ACHN (cell line): ENCODE measurements around the gene CHST8.
"Not testable (repeated sequence)": the region's sequence is repeated elsewhere in the genome, so short reads cannot be mapped to it uniquely, and the experiment has no call there.

ENCODE experiments used
- DNase-seq: peaks from one replicate; pipeline ENCODE4 v3.0.0-alpha.2; 2015
- in situ Hi-C: cut with HindIII; loops from 2 replicates; pipeline ENCODE4 v1.10.0; 2017; ENCODE audit warnings: low sequenced_read_pairs, low pct_ligation_motif_present, low pct_unique_long_range_greater_than_20kb

The CHST8 gene

GRCh38 chr19:33634361-33635091 is 12.8 kb downstream of the CHST8 start:
- in situ Hi-C loops: no loop called here
- no peak for DNase-seq

GRCh38 chr19:33638167-33639034 is 16.6 kb downstream of the CHST8 start:
- in situ Hi-C loops: no loop called here
- no peak for DNase-seq

DNA sequence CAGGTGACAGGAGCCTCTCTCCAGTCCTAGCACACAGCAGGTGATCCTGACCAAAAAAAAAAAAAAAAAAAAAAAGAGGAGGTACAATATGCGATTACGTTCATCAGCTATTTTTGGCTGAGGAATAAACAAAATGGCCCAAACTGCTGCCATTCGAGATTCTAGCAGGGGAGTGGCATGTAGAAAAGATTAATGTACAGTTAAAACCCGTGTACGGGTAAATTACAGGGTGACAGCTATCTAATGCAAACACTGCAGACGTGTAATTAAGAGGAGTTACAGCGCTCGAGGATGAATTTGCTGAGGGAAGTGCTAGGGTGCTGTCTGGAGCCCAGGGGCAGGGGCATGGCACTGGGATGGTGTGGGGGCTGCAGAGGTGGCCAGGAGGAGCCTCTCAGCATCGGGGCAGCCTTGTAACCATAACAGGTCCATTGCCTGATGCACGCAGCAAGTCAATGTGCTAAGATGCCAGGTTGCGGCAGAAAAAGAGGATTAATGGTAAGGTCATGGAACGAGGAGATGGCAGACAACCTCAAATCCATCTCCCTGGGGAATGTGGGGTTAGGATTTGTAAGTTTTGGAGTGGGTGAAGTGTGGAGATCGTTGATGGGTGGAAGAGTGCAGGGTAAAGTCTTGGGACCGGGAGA is 17.4 kb downstream of the CHST8 start:
- DNase-seq: no peak
- in situ Hi-C loops: no loop called here

DNA sequence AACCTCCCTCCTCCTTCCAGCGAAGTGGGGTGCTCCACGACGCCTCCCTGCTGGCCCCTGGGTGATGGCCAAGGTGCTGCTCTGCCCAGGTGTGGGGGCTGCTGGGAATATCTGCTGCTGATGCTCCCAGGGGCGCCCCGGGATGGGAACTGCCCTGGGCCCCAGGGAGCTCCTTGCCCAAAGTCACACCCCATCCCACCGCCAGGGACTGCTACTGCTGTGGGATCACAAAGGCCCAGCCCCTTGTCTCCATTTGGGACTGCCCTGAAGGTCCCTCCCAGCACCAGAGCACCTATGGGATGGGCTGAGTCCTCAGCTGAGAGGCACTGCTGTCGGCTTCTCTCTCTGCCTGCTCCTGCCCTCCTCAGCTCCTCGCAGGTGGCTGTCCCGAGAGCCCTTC is 19.0 kb downstream of the CHST8 start:
- in situ Hi-C loops: no loop called here
- DNase-seq: no peak

DNA sequence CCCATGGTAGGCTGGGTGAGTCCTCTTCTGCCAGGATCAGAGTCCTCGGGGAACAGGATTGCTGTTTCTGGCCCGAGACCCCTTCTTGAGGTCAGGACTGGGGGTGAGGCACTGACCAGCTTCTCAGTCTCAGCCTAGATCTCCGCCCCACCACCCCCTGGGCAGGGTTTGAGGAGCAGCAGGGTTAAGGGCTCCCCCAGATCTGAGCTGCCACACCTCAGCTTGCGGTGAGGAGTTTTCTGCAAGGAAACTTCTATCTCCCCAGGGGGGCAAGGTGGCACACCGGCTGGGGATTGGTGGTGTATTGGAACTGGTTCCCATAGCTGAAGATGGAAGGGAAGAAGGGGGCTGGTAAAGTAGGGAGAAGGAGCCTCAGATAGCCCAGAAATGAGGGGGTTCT is 19.5 kb downstream of the CHST8 start:
- in situ Hi-C loops: no loop called here
- DNase-seq: no peak

GRCh38 chr19:33641956-33642498 is 20.3 kb downstream of the CHST8 start:
- in situ Hi-C loops: no loop called here
- no peak for DNase-seq

GRCh38 chr19:33644284-33644836 is 22.6 kb downstream of the CHST8 start:
- DNase-seq: no peak
- in situ Hi-C loops: no loop called here

- in situ Hi-C loops: no loop called here
These were observed 24.6 kb downstream of the CHST8 start for GRCh38 chr19:33646306-33646705.

DNA sequence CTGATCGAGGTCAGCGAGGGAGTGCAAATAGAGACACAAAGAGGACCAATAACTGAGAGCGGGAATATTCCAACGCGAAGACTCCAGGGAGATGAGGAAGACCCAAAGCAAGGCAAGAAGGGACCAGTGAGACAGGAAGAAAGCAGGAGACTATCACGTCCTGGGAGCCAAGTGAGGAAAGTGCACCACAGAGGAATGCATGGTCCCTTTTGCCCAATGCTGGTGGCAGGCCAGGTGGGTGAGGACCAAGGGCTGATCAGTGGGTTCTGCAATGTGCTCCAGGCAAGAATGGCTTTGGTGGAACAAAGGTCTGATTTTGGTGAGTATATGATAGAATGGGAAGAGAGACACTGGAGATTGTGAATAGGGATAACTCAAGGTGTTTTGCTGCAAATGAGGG is 25.4 kb downstream of the CHST8 start:
- in situ Hi-C loops: no loop called here

More at GRCh38 chr19:33646306-33646705, 24.6 kb downstream of the CHST8 start:
- no peak for DNase-seq

GRCh38 chr19:33649627-33650305 is 28.0 kb downstream of the CHST8 start:
- in situ Hi-C loops: no loop called here
- DNase-seq: no peak

More for the DNA sequence above, 25.4 kb downstream of the CHST8 start:
- no peak for DNase-seq

GRCh38 chr19:33653684-33654083 is 31.9 kb downstream of the CHST8 start:
- in situ Hi-C loops: no loop called here
- DNase-seq: no peak

- in situ Hi-C loops: no loop called here
- no peak for DNase-seq
These were observed 33.2 kb downstream of the CHST8 start for GRCh38 chr19:33654840-33655508.

DNA sequence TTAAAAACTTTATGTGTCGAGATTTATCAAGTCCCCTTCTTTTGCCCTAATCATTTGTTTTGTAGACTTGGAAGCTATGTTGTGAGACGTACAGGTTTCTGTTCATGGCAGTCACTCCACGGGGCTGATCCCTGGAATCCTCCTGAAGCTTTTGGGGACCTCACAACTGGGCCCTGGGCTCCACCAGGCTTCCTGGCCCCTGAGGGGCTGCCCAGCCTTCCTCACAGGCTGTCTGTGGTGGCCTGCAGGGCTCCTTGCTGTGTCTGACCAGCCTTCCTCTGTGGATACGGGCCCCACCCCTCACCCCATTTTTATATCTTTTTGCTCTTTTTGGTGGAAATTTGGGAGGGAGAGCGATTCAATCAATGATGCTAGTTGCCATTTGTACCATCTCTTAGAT is 38.1 kb downstream of the CHST8 start:
- no peak for DNase-seq
- in situ Hi-C loops: no loop called here

DNA sequence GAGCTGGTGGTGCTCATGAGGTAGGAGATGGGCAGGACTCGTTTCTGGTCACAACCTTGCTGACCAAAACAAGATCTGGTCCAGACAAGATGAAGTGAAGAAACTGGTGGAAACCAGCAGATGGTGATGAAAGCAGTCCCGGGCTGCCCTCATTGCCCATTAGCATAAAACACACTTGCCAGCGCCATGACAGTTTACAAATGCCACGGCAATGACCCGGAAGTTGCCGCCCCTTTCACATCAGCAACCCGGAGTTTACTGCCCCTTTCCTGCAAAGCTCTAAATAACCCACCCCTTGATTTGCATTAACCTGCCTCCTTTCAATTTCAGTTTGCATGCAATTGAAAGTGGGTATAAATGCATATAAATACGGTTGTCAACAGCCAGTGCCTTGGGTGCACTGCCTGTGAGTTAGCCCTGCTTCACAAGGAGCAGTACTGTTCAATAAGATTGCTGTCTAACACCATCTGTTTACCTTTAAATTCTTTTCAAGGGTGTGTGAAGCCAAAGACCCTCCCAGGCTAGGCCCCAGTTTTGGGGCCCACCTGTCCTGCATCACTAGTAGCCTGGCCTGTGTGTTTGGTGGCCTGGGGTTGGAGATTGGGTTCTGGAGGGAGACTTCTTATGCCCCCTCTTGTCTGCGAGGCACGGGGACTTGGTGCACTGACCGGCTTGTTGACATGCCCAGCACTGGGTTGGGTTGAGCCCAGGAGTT is 38.8 kb downstream of the CHST8 start:
- in situ Hi-C loops: no loop called here
- DNase-seq: no peak

DNA sequence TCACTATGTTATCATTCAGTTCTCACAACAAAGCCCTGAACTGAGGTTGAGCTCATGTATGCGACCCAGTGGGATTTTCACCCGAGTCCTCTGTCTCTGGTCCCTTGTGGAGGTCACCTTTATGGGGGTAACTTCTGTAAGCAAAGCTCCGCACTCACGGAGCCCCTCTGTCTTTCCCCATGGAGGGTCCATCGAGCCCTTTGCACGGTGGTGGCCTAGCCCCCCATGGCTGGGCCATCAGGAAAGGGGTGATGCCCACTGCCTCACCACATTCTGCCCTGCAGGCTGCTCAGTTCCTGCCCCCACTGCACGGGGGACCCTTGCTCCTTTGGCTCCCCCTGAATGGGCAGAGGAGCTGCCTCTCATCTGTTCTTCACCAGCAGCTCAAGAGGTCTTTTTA is 39.6 kb downstream of the CHST8 start:
- in situ Hi-C loops: no loop called here
- DNase-seq: no peak

DNA sequence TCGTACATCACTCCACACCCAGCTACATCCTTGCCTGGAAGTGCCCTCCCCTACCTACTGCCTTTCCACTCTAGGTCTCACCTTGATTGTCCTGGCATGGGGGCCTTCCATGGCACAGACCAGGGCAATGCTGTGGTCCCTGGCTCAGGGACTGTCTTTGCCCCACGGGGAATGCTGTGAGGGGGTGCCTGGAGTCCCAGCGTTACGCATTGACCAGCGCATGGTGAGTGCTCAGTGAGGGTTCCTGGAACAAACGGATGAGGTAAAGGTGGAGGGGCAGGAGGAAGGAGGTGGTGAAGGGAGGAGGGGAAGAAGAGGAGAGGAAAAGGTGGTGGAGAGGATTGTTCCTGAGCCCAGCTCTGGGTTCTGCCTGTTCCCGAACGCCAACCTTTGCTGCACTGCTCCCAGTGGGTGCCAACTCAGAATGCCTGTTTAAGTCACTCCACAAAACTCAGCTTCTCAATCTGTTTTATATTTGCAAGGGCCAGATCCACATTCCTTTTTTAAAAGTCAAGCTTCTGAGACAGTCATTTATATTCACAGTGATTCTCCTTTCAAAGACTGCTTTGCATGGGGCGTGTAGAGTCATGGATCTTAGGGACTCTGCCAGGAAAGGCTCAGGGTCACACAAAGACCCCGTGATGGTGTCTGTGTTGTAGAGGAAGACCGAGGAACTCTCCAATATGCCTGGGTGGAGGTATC is 40.8 kb downstream of the CHST8 start:
- no peak for DNase-seq
- in situ Hi-C loops: no loop called here

DNA sequence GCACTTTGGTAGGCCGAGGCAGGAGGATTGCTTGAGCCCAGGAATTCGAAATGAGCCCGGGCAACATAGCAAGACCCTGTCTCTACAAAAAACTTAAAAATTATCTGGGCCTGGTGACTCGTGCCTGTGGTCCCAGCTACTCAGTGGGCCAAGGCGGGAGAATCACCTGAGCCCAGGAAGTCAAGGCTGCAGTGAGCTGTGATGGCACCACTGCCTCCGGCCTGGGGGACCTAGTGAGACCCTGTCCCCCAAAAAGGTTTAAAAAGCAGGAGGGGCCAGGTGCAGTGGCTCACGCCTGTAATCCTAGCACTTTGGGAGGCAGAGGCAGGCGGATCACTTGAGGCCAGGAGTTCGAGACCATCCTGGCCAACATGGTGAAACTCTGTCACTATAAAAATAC is 41.6 kb downstream of the CHST8 start:
- in situ Hi-C loops, DNase-seq: not testable (repeated sequence)
